ENCODE results near the gene CCDC7.
"Not testable (repeated sequence)": the region's sequence is repeated elsewhere in the genome, so short reads cannot be mapped to it uniquely, and the experiment has no call there.

CCDC7 gene

DNA sequence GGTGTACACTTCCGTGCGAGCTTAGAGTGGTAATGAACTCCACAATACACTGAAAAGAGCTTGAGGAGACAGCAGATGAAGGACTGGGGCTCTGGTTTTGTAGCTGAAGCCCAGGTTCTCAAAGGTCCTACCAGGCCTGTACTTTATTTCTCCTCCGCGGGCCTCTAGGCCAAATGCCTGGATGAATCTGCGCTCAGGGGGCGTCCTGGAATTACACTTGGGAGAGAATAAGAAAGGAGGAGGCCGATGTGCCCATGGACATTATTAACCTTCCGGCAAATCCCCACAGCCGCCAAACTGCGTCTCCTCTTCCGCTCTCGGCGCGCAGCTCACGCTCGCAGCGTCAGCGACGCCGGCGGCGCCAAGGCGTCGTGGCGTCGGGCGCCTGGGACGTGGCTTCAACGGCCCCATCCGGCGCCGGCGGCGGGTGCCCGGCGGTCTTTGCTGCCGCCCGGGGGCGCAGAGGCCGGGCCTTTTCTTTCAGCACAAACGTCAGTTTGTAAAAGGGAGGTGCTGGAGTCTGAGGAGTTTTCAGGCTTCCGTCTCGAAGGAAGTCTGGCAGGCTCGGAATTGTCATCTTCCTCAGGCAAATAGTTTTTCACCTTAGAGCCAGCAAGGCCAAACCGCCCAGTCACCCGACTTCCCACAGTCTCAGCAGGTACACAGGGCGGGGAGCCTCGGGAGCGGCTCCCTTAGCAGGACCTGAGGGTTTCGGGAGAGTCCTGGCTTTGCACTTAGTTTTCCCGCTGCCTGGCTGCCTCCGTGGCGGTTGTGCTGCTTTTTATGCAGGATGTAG is at the start of gene CCDC7:
CCDC7 (plus strand) TSS at position 401 of the 796 bp plus-strand sequence. CDS start 5,503 bp downstream, outside the sequence.
- peak; percentile 29 for DNase-seq

DNA sequence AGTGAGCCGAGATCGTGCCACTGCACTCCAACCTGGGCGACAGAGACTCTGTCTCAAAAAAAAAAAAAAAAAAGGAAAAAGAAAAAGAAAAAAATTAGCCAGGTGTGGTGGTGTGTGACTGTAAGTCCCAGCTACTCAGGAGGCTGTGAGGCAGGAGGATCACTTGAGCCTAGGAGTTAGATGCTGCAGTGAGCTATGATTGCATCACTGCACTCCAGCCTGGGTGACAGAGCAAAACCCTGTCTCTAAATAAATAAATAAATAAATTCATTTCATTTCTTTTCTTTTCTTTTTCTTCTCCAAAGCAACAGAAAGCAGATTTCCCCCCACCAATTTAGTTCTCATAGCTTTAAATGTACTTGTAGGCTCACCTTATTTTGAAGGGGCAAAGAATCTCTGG is 48.8 kb upstream of the CCDC7 start:
- DNase-seq: not testable (repeated sequence)

DNA sequence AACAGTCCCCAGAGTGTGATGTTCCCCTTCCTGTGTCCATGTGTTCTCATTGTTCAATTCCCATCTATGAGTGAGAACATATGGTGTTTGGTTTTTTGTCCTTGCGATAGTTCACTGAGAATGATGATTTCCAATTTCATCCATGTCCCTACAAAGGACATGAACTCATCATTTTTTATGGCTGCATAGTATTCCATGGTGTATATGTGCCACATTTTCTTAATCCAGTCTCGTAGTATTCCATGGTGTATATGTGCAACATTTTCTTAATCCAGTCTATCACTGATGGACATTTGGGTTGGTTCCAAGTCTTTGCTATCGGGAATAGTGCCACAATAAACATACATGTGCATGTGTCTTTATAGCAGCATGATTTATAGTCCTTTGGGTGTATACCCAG is 46.2 kb upstream of the CCDC7 start:
- not testable (repeated sequence) for DNase-seq

DNA sequence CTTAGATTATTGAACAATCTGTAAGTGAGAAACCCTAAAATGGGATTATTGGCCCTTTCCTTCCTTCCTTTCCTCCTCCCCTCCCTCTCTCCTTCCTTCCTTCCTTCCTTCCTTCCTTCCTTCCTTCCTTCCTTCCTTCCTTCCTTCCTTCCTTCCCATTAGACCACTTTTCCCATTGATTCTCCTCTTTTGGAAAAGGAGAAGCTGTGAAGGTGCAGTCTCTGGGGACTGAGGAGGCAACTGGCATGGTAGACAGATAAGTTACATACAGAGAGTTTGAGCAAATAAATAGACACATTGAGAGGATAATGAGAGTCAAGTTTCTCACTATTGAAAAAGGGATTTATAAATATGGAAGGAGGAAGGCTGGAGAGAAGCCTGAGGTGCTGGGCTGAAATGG is 45.0 kb upstream of the CCDC7 start:
- DNase-seq: no peak

DNA sequence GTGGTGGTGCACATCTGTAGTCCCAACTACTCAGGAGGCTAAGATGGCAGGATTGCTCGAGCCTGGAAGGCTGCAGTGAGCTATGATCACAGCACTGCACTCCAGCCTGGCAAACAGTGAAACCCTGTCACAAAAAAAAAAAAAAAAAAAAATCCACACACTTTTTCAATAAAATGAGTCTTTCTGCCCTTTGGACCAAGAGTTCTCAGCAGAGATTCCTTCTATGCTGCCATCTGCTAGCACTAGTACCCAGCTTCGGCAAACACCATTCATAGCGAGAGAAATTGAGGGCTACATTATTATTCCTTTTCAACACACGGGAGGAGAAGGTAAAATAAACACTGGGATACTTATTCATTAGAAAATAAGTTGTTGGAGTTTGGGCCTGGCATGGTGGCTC is 43.4 kb upstream of the CCDC7 start:
- DNase-seq: no peak

DNA sequence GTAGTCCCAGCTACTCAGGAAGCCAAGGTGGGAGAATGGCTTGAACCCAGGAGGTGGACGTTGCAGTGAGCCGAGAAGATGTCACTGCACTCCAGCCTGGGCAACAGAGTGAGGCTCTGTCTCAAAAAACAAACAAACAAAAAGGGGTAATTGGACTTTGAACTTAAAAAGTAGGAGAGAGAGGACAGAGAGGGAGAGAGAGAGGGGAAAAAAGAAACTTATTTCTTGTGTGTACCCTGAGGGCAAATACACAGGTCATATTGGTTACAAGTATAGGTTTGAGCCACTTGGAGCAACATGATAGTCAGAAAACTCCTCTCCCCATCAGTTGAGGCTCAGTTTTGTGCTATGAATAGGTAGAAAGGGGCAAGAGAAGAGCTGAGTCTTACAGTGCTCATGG is 42.8 kb upstream of the CCDC7 start:
- DNase-seq: no peak

DNA sequence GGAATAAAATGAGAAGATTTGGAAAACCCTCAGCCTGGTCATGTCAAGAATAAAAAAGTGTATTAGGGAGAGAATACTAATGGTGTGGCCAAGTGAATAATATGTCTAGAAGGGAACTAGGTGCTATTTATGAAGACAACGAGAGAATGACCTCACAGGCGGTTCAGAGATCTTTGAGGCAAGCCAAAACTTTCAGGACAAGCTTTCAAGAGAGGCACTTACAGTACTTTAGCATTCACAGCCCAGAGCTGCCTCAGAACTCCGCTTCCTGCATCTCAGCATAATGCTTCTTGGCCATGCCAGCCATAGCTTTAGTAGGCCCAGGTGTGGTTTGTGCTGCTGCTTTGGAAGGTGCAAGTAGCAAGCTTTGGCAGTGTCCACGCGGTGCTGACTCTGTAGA is 37.2 kb upstream of the CCDC7 start:
- DNase-seq: no peak

DNA sequence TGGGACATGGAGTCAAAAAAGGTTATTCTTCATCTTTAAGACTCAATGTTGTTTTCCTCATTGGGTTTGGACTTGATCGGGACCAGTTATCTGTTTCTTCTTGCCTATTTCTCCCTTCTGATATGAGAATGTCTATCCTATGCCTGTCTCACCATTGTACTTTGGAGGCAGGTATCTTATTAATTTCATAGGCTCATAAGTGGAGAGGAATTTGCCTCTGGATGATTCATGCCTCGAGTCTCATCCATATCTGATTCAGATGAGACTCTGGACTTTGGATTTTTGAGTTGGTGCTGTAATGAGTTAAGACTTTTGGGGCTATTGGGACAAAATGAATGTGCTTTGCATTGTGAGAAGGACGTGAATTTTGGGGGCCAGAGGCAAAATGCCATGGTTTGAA is 36.2 kb upstream of the CCDC7 start:
- DNase-seq: no peak

DNA sequence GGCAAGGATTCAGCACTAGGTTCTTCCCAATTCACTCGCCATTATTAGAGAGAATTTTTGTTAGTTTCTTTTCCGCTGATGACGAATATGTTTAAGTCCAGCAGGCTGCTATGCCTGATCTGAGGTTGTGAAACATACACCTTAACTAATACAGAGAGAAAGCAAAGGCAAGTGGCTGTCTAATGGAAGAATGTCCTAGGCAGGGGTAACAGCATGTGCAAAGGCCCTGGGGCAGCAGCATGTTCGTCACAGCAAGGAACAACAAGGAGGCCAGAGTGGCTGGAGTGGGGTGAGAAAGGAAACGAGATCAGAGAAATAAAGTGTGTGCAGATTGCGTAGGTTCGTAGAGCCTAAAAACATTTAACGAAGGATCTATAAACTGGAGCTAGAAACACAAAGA is 35.4 kb upstream of the CCDC7 start:
- no peak for DNase-seq

DNA sequence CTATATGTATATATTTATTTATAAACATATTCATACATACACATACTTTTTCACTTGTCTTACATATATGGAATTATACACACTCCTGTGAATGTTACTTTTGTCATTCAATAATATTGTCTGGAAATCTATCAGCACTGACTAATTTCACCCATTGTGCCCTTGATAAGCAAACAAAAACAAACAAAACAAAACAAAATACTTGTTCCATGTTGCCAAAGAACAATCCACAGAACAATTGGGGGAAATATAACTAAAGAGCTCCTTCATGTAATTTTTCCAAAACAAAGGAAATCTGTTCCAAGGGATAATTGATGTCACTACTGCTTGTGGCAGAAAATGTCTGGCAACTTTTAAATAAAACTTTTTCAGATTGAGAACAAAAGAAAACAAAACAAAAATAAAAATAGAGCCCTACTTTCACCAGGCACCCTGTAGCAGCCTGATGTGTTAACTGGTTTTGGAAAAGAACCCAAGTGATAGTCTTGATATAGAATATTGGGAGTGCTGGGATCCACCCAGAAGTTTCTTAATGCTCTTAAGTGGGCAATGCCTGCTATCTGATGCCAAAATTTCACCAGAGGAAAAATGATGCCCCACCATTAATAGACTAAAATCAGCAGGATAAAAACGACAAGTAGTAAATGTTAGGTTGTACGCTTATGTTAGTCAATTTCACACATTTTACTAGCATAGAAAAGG is 34.0 kb upstream of the CCDC7 start:
- no peak for DNase-seq

DNA sequence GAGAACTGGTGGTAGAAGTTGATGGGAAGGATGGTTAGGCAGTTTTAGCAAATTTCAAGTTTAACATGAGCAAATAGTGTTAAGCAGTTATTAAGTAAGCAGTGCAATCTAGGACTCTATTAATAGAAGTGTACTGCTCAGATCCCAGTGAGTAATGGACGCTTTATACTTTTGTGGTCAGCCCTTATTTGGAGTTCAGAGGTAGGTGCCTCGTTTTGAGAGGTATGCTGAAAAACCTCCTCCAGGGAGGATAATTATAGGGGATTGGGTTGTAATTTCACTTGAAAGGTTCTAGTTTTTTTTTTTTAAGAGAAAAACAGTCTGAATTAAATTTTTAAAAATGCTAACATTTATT is 33.5 kb upstream of the CCDC7 start:
- no peak for DNase-seq

DNA sequence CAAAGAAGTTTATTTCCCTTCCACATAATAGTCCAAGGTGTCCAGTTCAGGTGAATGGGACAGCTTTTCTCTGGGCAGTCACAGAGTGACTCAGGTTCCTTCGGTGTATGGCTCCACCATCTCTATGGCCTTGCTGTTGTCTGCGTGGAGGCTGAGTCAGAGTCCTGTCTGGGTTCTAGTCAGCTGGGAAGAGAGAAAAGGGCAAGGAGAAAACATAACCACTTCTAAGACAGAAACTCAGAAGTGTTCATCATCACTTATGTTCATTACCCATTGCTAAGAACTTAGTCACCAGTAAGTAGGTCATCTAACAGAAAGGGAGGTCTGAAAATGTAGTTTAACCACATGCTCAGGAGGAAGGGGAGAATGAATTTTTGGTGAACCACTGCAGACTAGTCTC is 32.4 kb upstream of the CCDC7 start:
- DNase-seq: no peak

DNA sequence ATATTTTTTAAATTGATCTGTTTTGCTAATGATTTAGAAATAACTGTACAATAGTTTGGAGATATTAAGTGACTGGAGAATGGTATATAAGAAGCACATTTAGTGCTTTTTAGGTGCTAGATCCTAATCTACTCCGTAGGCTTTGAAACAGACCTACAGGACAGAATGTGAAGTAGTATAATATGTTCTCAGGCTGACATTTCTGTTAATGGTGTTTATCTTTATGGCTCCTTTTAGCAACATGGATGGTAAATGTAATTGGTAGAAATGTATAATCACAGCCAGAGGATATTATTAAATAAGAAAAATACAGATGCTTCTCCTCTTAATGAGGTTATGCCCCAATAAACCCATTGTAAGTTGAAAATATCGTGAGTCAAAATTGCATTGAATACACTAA is 30.6 kb upstream of the CCDC7 start:
- DNase-seq: no peak

DNA sequence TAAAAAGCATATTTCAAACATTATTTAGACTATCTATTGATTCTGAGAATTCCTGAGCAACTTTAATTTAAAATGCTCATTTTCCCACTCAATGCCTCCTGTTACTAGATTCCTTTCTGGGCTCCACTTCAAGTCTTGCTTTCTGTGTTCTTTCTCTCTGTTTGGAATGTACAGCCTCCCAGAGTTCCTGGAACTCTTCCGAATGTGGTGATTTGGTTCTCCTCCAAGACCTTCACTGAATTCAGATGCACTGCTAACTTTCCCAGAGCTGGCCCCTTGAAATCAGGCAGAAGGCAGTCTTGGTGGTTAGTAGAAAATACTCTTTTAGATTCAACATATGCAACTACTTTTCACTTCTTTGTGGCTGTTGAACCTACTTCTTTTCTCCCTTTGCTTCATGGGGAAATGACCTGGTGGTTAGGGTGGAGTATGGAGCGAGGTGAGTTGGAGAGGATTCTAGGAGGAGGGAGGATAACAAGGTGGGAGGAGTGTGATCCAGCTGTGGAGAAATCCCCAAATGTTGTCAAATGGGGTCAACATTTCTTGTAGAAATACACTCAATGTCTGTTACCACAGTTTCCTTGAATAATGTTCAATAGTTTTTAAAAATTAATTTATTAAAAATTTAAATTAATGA is 27.9 kb upstream of the CCDC7 start:
- no peak for DNase-seq

DNA sequence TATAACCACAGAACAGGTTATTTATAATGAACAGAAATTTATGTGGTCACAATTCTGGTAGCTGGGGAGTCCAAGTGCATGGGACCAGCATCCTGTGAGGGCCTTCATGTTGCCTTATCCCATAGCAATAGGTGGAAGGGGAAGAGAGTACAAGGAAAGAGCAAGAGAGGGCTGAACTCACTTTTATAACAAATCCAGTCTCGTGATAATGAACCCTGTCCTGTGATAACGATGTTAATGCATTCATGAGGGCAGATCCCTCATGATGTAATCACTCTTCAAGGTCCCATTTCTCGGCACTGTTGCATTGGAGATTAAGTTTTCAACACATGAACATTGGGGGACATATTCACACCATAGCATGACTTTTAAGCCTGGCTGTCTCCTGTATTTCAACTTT is 27.4 kb upstream of the CCDC7 start:
- no peak for DNase-seq

DNA sequence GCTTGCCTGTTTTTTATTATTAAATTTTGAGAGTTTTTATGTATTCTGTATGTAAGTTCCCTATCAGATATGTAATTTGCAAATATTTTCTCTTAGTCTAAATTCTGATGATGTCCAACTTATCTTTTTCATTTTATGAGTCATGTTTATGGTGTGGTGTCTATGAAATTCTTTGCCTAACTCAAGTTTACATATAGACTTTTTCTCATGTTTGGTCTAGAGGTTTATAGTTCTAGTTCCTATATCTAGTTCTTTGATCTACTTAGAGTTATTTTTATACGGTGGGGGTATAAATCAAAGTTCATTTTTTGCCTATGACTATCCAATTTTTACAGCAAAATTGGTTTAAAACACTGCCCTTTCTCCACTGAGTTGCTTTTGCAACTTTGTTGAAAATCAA is 26.3 kb upstream of the CCDC7 start:
- DNase-seq: no peak

DNA sequence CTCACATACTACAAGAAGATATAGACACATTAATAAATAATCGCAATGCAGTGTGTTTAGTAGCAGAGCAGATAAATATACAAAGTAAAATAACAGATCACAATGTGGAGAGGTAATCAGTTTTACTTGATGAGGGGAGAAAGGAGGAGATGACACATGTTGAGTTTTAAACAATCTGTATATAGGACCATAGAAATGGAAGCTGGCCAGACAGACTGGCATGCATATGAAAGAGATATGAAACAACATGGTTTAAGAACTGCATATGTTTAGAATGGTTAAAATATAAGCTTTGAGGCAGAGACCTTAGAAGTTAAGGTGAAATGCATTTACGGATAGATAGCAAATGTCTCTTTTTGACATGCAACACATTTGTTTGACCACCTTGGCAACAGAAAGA is 19.8 kb upstream of the CCDC7 start:
- DNase-seq: no peak

DNA sequence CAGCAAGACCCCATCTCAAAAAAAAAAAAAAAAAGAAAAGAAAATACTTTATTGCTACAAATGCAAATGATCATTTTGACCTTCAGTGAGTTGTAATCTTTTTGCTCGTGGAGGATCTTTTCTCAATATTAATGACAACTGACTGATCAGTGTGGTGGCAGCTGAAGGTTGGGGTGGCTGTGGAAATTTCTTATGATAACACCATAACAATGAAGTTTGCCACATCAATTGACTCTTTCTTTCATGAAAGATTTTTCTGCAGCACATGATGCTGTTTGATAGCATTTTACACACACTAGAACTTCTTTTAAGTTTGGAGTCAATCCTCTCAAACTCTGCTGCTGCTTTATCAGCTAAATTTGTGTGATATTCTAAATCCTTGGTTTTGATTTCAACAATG is 12.4 kb upstream of the CCDC7 start:
- DNase-seq: no peak

DNA sequence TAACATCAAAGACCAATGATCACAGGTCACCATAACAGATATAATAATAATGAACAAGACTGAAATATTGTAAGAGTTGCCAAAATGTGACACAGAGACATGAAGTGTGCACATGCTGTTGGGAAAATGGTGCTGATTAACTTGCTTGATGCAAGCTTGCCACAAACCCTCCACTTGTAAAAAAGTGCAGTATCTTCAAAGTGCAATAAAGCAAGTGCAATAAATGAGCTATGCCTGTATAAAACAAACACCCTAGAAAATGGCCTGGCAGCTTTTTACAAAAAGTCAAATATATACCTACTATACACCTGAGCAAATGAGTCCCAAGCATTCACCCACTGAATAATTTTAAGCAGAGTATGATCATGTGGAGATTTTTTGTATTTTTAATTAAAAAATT is 9.7 kb upstream of the CCDC7 start:
- no peak for DNase-seq

DNA sequence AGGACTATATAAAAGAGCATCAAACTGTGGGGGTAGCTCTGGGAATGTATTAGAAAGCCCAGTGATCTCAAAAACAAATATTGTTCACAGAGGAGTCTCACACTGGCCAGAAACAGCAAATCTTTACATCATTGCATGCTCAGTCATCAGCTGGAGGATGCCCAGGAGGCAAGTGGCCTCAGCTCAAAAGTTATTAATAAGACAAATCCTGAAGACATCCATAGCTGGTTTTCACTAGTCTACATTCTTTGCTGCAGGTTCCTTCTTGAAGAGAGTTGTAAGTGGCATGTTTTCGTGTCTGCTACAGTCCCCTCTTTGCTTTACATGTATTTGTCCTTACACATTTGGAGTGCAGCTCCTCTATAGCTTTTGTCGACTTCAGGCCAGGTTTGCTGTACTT is 8.6 kb upstream of the CCDC7 start:
- DNase-seq: no peak

DNA sequence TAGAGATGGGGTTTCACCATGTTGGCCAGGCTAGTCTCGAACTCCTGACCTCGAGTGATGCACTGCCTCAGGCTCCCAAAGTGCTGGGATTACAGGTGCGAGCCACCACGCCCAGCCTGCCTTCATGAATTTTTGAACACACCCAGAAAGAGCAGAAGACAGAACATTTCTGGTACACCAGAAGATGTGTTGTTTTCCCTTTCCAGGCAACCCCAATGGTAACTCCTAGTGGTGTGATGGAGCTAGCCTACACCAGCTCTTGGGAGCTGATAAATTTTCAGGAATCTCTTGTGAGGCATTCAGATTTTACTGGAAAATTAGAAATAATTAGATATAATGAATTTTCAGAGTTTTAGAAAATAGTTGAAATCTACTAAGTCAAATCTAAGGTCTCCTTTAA is 904 bp upstream of the CCDC7 start:
- no peak for DNase-seq

DNA sequence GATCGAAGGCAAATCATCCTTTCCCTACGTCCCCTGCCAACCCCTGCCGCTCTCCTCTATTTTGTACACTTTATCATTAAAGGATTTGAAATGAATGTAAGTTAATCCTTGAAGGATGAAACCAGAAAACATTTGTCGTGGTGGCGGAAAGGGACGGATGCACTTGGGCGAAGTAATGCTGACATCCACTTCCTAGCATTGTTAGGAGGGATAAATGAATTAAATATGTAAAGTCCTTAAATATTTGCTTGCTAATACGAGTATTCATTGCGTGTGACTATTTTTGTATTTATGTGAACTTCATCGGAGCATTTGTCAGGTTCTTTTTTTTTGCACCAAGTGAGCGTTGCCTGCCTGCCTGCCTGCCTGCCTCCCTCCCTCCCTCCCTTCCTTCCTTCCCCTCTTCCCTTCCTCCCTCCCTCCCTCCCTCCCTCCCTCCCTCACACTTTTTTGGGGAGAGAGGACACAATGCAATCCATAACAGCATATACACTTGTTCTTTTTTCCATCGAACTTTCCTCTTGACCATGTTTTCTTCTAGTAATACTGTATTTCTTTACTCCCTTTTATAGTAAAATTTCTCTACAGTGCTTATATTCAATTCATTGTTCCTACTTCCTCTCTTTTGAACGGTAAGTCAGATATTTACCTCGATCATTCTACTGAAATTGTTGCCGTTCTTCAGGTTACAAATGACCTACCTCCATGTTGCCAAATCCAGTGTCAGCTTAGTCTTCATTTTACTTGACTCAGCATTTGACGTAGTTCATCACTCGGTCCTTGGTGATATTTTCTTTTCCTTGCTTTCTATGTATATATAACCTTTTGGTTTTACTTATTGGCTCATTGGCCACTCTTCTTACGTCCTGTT is 831 bp downstream of the CCDC7 start:
- DNase-seq: no peak

DNA sequence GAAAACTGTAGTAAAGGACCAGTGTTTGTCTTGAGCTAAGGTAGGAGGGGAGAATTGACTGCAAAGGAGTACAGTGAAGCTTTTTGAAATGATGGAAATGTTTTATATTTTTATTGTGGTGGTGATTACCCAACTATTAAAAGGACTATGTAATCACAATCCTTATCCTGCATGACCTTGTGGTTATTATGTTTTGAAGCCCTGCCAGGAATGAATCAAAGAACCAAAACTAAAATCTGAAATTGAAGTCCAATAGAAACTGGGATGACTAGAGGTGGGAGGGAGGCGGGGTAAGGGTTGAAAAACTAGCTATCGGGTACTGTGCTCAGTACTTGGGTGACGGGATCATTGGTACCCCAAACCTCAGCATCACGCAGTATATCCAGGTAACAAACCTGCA is 8.2 kb downstream of the CCDC7 start:
- DNase-seq: no peak
